Psoas muscle (tissue), 8 donors: ENCODE data around the gene PRELID1. TPM values are rescaled to one million over a fixed set of nuclear protein-coding genes. Genes with fewer than 3 reads are reported as not detected.

Experiments used
- ATAC-seq, 4 donors: fragments of 200-7000 bp; cut with Tn5 transposase; one replicate each; pipeline ENCODE4 v1.9.1; 2020; ENCODE audit warnings: moderate library complexity in 3 of 4, mild to moderate bottlenecking in 2 of 4
- DNase-seq, 2 donors: peaks; one replicate each; pipeline ENCODE4 v3.0.0-alpha.2; 2020
- H3K27ac ChIP-seq: fragments of 200-600 bp; one replicate; pipeline ENCODE4 v1.8.0; 2022
- H3K27me3 ChIP-seq, 3 donors: fragments of 200-600 bp in 1 of 3; one replicate each; pipeline versions ENCODE4 v1.6.1 to v1.8.0; 2013 to 2022; ENCODE audit warnings: low read length in 2 of 3, mild to moderate bottlenecking in 2 of 3, moderate library complexity in 1 of 3; ENCODE audit not compliant: insufficient read depth in 3 of 3
- H3K36me3 ChIP-seq, 2 donors: fragments of 200-600 bp in 1 of 2; one replicate each; pipeline versions ENCODE4 v1.6.1 to v1.8.0; 2013 to 2022; ENCODE audit warnings: low read depth in 1 of 2, mild to moderate bottlenecking in 1 of 2, moderate library complexity in 1 of 2; ENCODE audit not compliant: insufficient read depth in 1 of 2
- H3K4me1 ChIP-seq: fragments of 200-600 bp; one replicate; pipeline ENCODE4 v1.8.0; 2022
- H3K4me3 ChIP-seq: fragments of 200-600 bp; one replicate; pipeline ENCODE4 v1.8.0; 2022; ENCODE audit warnings: mild to moderate bottlenecking
- H3K9me3 ChIP-seq: fragments of 200-600 bp; one replicate; pipeline ENCODE4 v1.8.0; 2022
- CTCF ChIP-seq: fragments of 200-600 bp; IDR thresholded peaks from one replicate; pipeline ENCODE4 v1.8.0; 2022; ENCODE audit warnings: antibody characterized with exemption
- WGBS, 3 donors: extraction: QIAGEN DNeasy Blood & Tissue Kit; methylation state at CpG; one replicate each; pipeline versions ENCODE4 v1.1.6 to v1.1.7; 2013; 5-methylcytosine and 5-hydroxymethylcytosine counted together
- intact Hi-C, 2 donors: fragments of 100-400 bp; cut with DNase I; formaldehyde crosslinking; loops; one replicate each; pipeline versions ENCODE4 v1.11.0 to v1.14.2; 2022
- polyA plus RNA-seq, 3 donors: library from polyadenylated mRNA; stranded (reverse); fragments of 200-250 nt; gene quantifications; one replicate each; pipeline ENCODE4 v1.2.3, GENCODE V29; 2013
- total RNA-seq, 4 donors: library from RNA; stranded (reverse); fragmentation: NEBNext Ultra II Directional in 2 of 4; extraction: Animal tissue kit (Norgen Biotek cat#: 25700) in 2 of 4; gene quantifications; one replicate each; pipeline versions ENCODE4 v1.2.1 to v1.2.4, GENCODE V29; 2021 to 2023
- donor health status: healthy with polysubstance abuse.
- donor health status: DM: no; HTN: no; CAD: no; lungs with moderate emphysema.
- donor health status: Bipolar disorder and iron deficiency.
- donor health status: healthy.
- donor health status: DM: yes; HTN: yes; CAD: no.
- donor health status: DM: no; HTN: no; CAD: no.
- donor health status: DM: no; HTN: no; CAD: no.
- donor health status: DM: yes; HTN: yes; CAD: no.

The PRELID1 gene
- total and polyA plus RNA-seq, 7 donors: 19.9 to 201 (median 53.9) TPM

GRCh38 chr5:177310757-177311391, 7.3 kb downstream of the PRELID1 start:
- intact Hi-C loops: loop anchor here (5.0 to 10.0 kb wide), 3 partner anchors 41 to 144 kb away; partner anchors contain the start of gene LMAN2 (in 1 of the 2)
- H3K27ac ChIP-seq: no peak overlapping the region
- ATAC-seq (no peak), DNase-seq (peak in 1 of 2 donors; percentile 54)
- peak overlapping the region; percentile 73 for H3K4me3 ChIP-seq
- H3K4me1 ChIP-seq: peaks cover 32% of the 10 kb centered on the region
- H3K9me3 ChIP-seq: no peaks in the 10 kb centered on the region
- no peaks in the 10 kb centered on the region for H3K27me3 ChIP-seq
- no peak for TF ChIP-seq CTCF
- peaks cover 0 to 16% of the 10 kb centered on the region in 2 donors for H3K36me3 ChIP-seq
- WGBS, 3 donors: 21 to 26% (median 25%) methylated on average over 14 to 20 of the region's 20 CpGs

GRCh38 chr5:177311392-177311722, 7.8 kb downstream of the PRELID1 start:
- H3K4me3 ChIP-seq: peak overlapping the region; percentile 73
- intact Hi-C loops: loop anchor here (5.0 to 10.0 kb wide), 3 partner anchors 41 to 143 kb away; partner anchors contain the start of gene LMAN2 (in 1 of the 2)
- H3K27ac ChIP-seq: peak overlapping the region; percentile 83
- H3K36me3 ChIP-seq: peaks cover 0 to 15% of the 10 kb centered on the region in 2 donors
- TF ChIP-seq CTCF: no peak
- H3K4me1 ChIP-seq: peaks cover 32% of the 10 kb centered on the region
- H3K27me3 ChIP-seq: no peaks in the 10 kb centered on the region
- DNase-seq: no peak
- WGBS, 3 donors: 1 to 6% (median 5%) methylated on average over 18 to 23 of the region's 23 CpGs
- no peak for ATAC-seq
- no peaks in the 10 kb centered on the region for H3K9me3 ChIP-seq

- WGBS, 3 donors: 0 to 1% (median 1%) methylated on average over 57 to 78 of the region's 78 CpGs
- intact Hi-C loops: loop anchor here (5.0 to 10.0 kb wide), 3 partner anchors 40 to 143 kb away; partner anchors contain the start of gene LMAN2 (in 1 of the 2)
- DNase-seq (peak; percentile 98 to 99), ATAC-seq (peak; percentile 85 to 94 (median 86))
- Histone ChIP-seq H3K4me1 (peaks cover 32% of the 10 kb centered on the region), H3K27me3 (no peaks in the 10 kb centered on the region), H3K27ac (peak within 1 kb of the TSS; percentile 83), H3K36me3 (peaks cover 0 to 11% of the 10 kb centered on the region in 2 donors), H3K4me3 (peak within 1 kb of the TSS; percentile 73), H3K9me3 (no peaks in the 10 kb centered on the region)
- TF ChIP-seq CTCF: no peak
Observed at GRCh38 chr5:177311723-177312648, 8.4 kb downstream of the PRELID1 start, which contains the start of gene MXD3. MXD3 (minus strand) TSS chr5:177311898; CDS start chr5:177311830, 68 bp downstream.

GRCh38 chr5:177312649-177313181, 9.1 kb downstream of the PRELID1 start:
- intact Hi-C loops: loop anchor here (5.0 to 10.0 kb wide), 3 partner anchors 40 to 142 kb away; partner anchors contain the start of gene LMAN2 (in 1 of the 2)
- no peaks in the 10 kb centered on the region for H3K27me3 ChIP-seq
- no peak for TF ChIP-seq CTCF
- ATAC-seq (no peak), DNase-seq (peak in 1 of 2 donors; percentile 59)
- H3K9me3 ChIP-seq: no peaks in the 10 kb centered on the region
- WGBS, 3 donors: 9 to 10% (median 9%) methylated on average over 19 of the region's 19 CpGs
- H3K36me3 ChIP-seq: peaks cover 0 to 5% of the 10 kb centered on the region in 2 donors
- peaks cover 32% of the 10 kb centered on the region for H3K4me1 ChIP-seq
- peak overlapping the region; percentile 83 for H3K27ac ChIP-seq
- peak overlapping the region; percentile 73 for H3K4me3 ChIP-seq
